Upper lobe of left lung (tissue), 6 donors: ENCODE results near the gene CDC27. TPM values are rescaled to one million over a fixed set of nuclear protein-coding genes. Genes with fewer than 3 reads are reported as not detected.

Experiments
- ATAC-seq, 2 donors: fragments of 200-7000 bp; cut with Tn5 transposase; one replicate each; pipeline ENCODE4 v1.9.1; 2022; ENCODE audit warnings: mild to moderate bottlenecking in 2 of 2, moderate library complexity in 2 of 2; ENCODE audit not compliant: low FRiP score in 2 of 2
- DNase-seq, 2 donors: peaks; one replicate each; pipeline ENCODE4 v3.0.0-alpha.2; 2019 to 2020
- H3K27ac ChIP-seq, 4 donors: fragments of 200-600 bp; sonication (generic); one replicate each; pipeline ENCODE4 v1.5.1; 2016 to 2019
- H3K27me3 ChIP-seq, 4 donors: fragments of 200-600 bp; sonication (generic); one replicate each; pipeline ENCODE4 v1.5.1; 2017 to 2019
- H3K36me3 ChIP-seq, 4 donors: fragments of 200-600 bp; sonication (generic); one replicate each; pipeline ENCODE4 v1.5.1; 2016 to 2019
- H3K4me1 ChIP-seq, 4 donors: fragments of 200-600 bp; sonication (generic); one replicate each; pipeline ENCODE4 v1.5.1; 2018 to 2019
- H3K4me3 ChIP-seq, 4 donors: fragments of 200-600 bp; sonication (generic); one replicate each; pipeline ENCODE4 v1.5.1; 2017 to 2019; ENCODE audit warnings: mild to moderate bottlenecking in 2 of 4, moderate library complexity in 1 of 4
- H3K9me3 ChIP-seq, 4 donors: fragments of 200-600 bp; sonication (generic); one replicate each; pipeline ENCODE4 v1.5.1; 2018 to 2019
- CTCF ChIP-seq, 6 experiments: fragments of 450-650 bp in 4 of 6; fragments of 200-600 bp in 2 of 6; sonication (generic) in 2 of 6; IDR thresholded peaks; one replicate each; pipeline ENCODE4 v1.5.1; 2016 to 2019; ENCODE audit warnings: antibody characterized with exemption in 6 of 6
- EP300 ChIP-seq, 4 donors: sonication (generic); formaldehyde crosslinking; IDR thresholded peaks; one replicate each; pipeline ENCODE4 v1.5.1; 2017; ENCODE audit warnings: antibody characterized with exemption in 4 of 4, control low read depth in 2 of 4
- POLR2A ChIP-seq, 4 donors: fragments of 450-650 bp; IDR thresholded peaks; one replicate each; pipeline ENCODE4 v1.5.1; 2016 to 2017; ENCODE audit warnings: antibody characterized with exemption in 4 of 4, mild to moderate bottlenecking in 2 of 4
- POLR2AphosphoS5 ChIP-seq, 2 donors: sonication (generic); formaldehyde crosslinking; IDR thresholded peaks; one replicate each; pipeline ENCODE4 v1.5.1; 2017; ENCODE audit warnings: antibody characterized with exemption in 2 of 2
- WGBS, 2 donors: methylation state at CpG; one replicate each; pipeline ENCODE4 v1.1.5; 2017 to 2018; 5-methylcytosine and 5-hydroxymethylcytosine counted together
- total RNA-seq, 6 donors: library from RNA; depleted of rRNA in 4 of 6; stranded (reverse); fragments of >200 nt in 4 of 6; gene quantifications; one replicate each; pipeline versions ENCODE4 v1.1.0 to v1.2.1, GENCODE V29; 2016 to 2021
- donor health status: DM: no; HTN: no; CAD: no; lungs with moderate emphysema.
- donor health status: DM: no; HTN: yes; CAD: no; lungs with severe emphysema.

CDC27 gene
- total RNA-seq, 6 donors from 2014 or later: 40.3 to 74.8 (median 55.1) TPM

GRCh38 chr17:47192554-47192953 is 3.5 kb upstream of the CDC27 start:
- peaks cover 4 to 14% (median 7%) of the 10 kb centered on the region in 4 donors for H3K4me1 ChIP-seq
- H3K4me3 ChIP-seq: no peak overlapping the region
- no peaks in the 10 kb centered on the region for H3K27me3 ChIP-seq
- 56 to 70% methylated on average over 6 of the region's 6 CpGs for WGBS, 2 donors
- H3K27ac ChIP-seq: no peak overlapping the region
- H3K9me3 ChIP-seq: no peaks in the 10 kb centered on the region
- no peak for ATAC-seq
- TF ChIP-seq POLR2A (IDR thresholded peaks at IDR 0.05): no peak
- TF ChIP-seq CTCF (IDR thresholded peaks at IDR 0.05): no peak
- no peak for TF ChIP-seq POLR2AphosphoS5 (IDR thresholded peaks at IDR 0.05)
- TF ChIP-seq EP300 (IDR thresholded peaks at IDR 0.05): no peak
- H3K36me3 ChIP-seq: no peaks in the 10 kb centered on the region
- no peak for DNase-seq

GRCh38 chr17:47190770-47191169 is 1.7 kb upstream of the CDC27 start:
- Histone ChIP-seq H3K27me3 (no peaks in the 10 kb centered on the region), H3K4me1 (peaks cover 19 to 30% (median 24%) of the 10 kb centered on the region in 4 donors), H3K4me3 (no peak overlapping the region), H3K27ac (no peak overlapping the region), H3K9me3 (no peaks in the 10 kb centered on the region), H3K36me3 (no peaks in the 10 kb centered on the region)
- DNase-seq (no peak), ATAC-seq (no peak)
- TF ChIP-seq CTCF (IDR thresholded peaks at IDR 0.05) (no peak), EP300 (IDR thresholded peaks at IDR 0.05) (no peak)
- WGBS, 2 donors: 100% methylated on average over 1 of the region's 1 CpG

- 94 to 99% methylated on average over 4 of the region's 4 CpGs for WGBS, 2 donors
- Histone ChIP-seq H3K27ac (no peak overlapping the region), H3K27me3 (no peaks in the 10 kb centered on the region), H3K4me3 (no peak overlapping the region), H3K9me3 (no peaks in the 10 kb centered on the region), H3K36me3 (no peaks in the 10 kb centered on the region), H3K4me1 (peaks cover 22 to 36% (median 26%) of the 10 kb centered on the region in 4 donors)
- ATAC-seq (no peak), DNase-seq (no peak)
- no peak for TF ChIP-seq CTCF (IDR thresholded peaks at IDR 0.05)
- TF ChIP-seq EP300 (IDR thresholded peaks at IDR 0.05): no peak
- no peak for TF ChIP-seq POLR2AphosphoS5 (IDR thresholded peaks at IDR 0.05)
- no peak for TF ChIP-seq POLR2A (IDR thresholded peaks at IDR 0.05)
Observed at GRCh38 chr17:47190243-47190642, 1.1 kb upstream of the CDC27 start.

- Histone ChIP-seq H3K27ac (peak overlapping the region; percentile 30 to 98 (median 84)), H3K27me3 (no peaks in the 10 kb centered on the region), H3K9me3 (no peaks in the 10 kb centered on the region), H3K4me3 (peak overlapping the region in 3 of 4 donors; percentile 75 to 93 (median 86)), H3K36me3 (no peaks in the 10 kb centered on the region), H3K4me1 (peaks cover 24 to 40% (median 26%) of the 10 kb centered on the region in 4 donors)
- ATAC-seq (no peak), DNase-seq (no peak)
- TF ChIP-seq POLR2A (IDR thresholded peaks at IDR 0.05) (no peak), POLR2AphosphoS5 (IDR thresholded peaks at IDR 0.05) (no peak), CTCF (IDR thresholded peaks at IDR 0.05) (no peak), EP300 (IDR thresholded peaks at IDR 0.05) (no peak)
- WGBS, 2 donors: 42 to 43% methylated on average over 5 of the region's 5 CpGs
Observed at GRCh38 chr17:47189732-47190237, 690 bp upstream of the CDC27 start.

GRCh38 chr17:47188271-47188875 is 722 bp downstream of the CDC27 start:
- peaks cover 26 to 53% (median 36%) of the 10 kb centered on the region in 4 donors for H3K4me1 ChIP-seq
- no peaks in the 10 kb centered on the region for H3K9me3 ChIP-seq
- DNase-seq (no peak), ATAC-seq (peak in 1 of 2 donors; percentile 6)
- WGBS, 2 donors: 2% methylated on average over 15 of the region's 15 CpGs
- TF ChIP-seq POLR2AphosphoS5 (IDR thresholded peaks at IDR 0.05): no peak
- no peak for TF ChIP-seq CTCF (IDR thresholded peaks at IDR 0.05)
- no peak for TF ChIP-seq POLR2A (IDR thresholded peaks at IDR 0.05)
- TF ChIP-seq EP300 (IDR thresholded peaks at IDR 0.05): no peak
- H3K4me3 ChIP-seq: peak overlapping the region; percentile 65 to 93 (median 80)
- no peaks in the 10 kb centered on the region for H3K27me3 ChIP-seq
- peak overlapping the region; percentile 92 to 98 (median 96) for H3K27ac ChIP-seq
- no peaks in the 10 kb centered on the region for H3K36me3 ChIP-seq
